ENCODE results near the gene WDR82. TPM values are rescaled to one million over a fixed set of nuclear protein-coding genes. Genes with fewer than 3 reads are reported as not detected.

Gene WDR82
- total and polyA plus RNA-seq, 2 of the 8 experiments (the other 6 are each of a cell fraction or from before 2014, with no cell fraction given), result 33.5 to 82.7 TPM

DNA sequence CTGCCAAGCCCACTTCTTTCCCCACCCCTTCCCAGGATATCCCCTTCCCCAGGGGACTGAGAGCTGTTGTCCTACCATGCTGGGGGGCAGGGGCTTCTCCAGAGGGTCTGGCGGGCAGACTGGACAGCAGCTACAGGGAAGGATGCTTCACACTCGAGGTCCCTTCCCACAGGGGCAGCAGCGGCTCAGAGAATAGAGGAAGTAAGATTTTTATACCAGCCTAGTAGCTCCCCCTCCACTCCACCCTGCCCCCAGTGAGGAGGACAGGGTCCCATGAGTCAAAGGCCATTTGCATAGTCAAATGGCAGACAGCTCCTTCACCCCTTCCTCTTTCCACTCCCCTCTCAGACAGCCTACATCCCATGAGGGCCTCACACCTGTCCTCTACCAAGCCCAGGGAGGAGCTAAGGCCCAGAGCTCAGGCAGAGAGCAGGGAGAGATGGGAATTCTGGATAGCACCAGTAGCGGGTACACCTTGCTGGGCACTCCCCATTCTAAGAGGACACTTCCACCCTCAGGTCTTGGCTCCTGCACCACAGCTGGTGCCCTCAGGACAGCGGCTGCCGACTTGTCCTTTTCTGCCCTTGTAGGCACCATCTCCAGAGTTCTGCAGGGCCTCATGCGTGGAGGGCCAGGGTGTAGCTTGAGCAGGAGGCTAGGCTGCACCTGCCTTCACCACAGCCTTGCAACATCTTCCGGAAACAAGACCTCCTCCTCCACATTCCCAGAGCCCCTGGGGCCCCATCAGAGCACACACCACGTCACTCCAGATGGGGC lies 52.8 kb downstream of the WDR82 start, which contains the start of gene TLR9 (continued):
- TF ChIP-seq CTBP2 (IDR thresholded peaks at IDR 0.05; ENCODE audit: borderline replicate concordance, insufficient read depth, insufficient read length, low read length), result no peak
- no peak for TF ChIP-seq SAP30 (IDR thresholded peaks at IDR 0.05; ENCODE audit: insufficient read depth, insufficient replicate concordance, low read length)
